WTC11 (cell line): ENCODE data around the gene TMPRSS6. TPM values are rescaled to one million over a fixed set of nuclear protein-coding genes. Genes with fewer than 3 reads are reported as not detected.

Source experiments
- ATAC-seq: fragments of 200-7000 bp; cut with Tn5 transposase; 2 replicates; pipeline ENCODE4 v1.10.0; 2021; ENCODE audit warnings: mild to moderate bottlenecking, moderate library complexity
- CTCF ChIA-PET: fragments of 300-600 bp; sonication (Branson Sonifier 250); formaldehyde crosslinking; loops from one replicate; lab custom pipeline; 2021; ENCODE audit warnings: antibody characterized with exemption; lab: Charles Lee
- POLR2A ChIA-PET: fragments of 350-600 bp; sonication (Branson Sonifier 250); formaldehyde crosslinking; loops from one replicate; lab custom pipeline; 2021; ENCODE audit warnings: antibody characterized with exemption; lab: Charles Lee
- DNase-seq: peaks from one replicate; pipeline ENCODE4 v3.0.0; 2021; ENCODE audit warnings: low spot score
- H3K27ac Mint-ChIP-seq: 2 replicates; pipeline ENCODE4 v1.8.0; 2021; ENCODE audit warnings: mixed read lengths
- H3K27me3 Mint-ChIP-seq: 2 replicates; pipeline ENCODE4 v1.8.0; 2021; ENCODE audit warnings: low read depth, mild to moderate bottlenecking, moderate library complexity, mixed read lengths
- H3K36me3 Mint-ChIP-seq: 2 replicates; pipeline ENCODE4 v1.8.0; 2021; ENCODE audit warnings: mixed read lengths
- H3K4me1 Mint-ChIP-seq: 2 replicates; pipeline ENCODE4 v1.8.0; 2022; ENCODE audit warnings: mixed read lengths
- H3K4me3 Mint-ChIP-seq: 2 replicates; pipeline ENCODE4 v1.8.0; 2021; ENCODE audit warnings: mild to moderate bottlenecking, moderate library complexity, mixed read lengths
- H3K9me3 Mint-ChIP-seq: 2 replicates; pipeline ENCODE4 v1.8.0; 2021; ENCODE audit warnings: mixed read lengths
- ARID4B ChIP-seq: sonication (generic); formaldehyde crosslinking; IDR thresholded peaks from 2 replicates; pipeline ENCODE4 v1.8.0; 2023; ENCODE audit warnings: missing genetic modification reagents, mild to moderate bottlenecking, borderline replicate concordance
- EMX1 ChIP-seq: fragments of 250-450 bp; sonication (Bioruptor Pico); IDR thresholded peaks from 2 replicates; pipeline ENCODE4 v1.8.0; 2021; ENCODE audit warnings: mild to moderate bottlenecking
- FOXP1 ChIP-seq: sonication (generic); formaldehyde crosslinking; IDR thresholded peaks from 2 replicates; pipeline ENCODE4 v1.8.0; 2022; ENCODE audit warnings: missing genetic modification reagents, mild to moderate bottlenecking, moderate library complexity, borderline replicate concordance
- IRF1 ChIP-seq: sonication (generic); formaldehyde crosslinking; IDR thresholded peaks from 2 replicates; pipeline ENCODE4 v1.8.0; 2023; ENCODE audit warnings: missing genetic modification reagents
- IRF2 ChIP-seq: sonication (generic); formaldehyde crosslinking; IDR thresholded peaks from 2 replicates; pipeline ENCODE4 v1.8.0; 2022; ENCODE audit warnings: low read depth, missing genetic modification reagents, borderline replicate concordance
- KAT7 ChIP-seq: sonication (generic); formaldehyde crosslinking; IDR thresholded peaks from 2 replicates; pipeline ENCODE4 v1.8.1; 2023; ENCODE audit warnings: missing genetic modification reagents, mild to moderate bottlenecking, borderline replicate concordance
- MAX ChIP-seq: sonication (generic); formaldehyde crosslinking; IDR thresholded peaks from 2 replicates; pipeline ENCODE4 v1.8.0; 2022; ENCODE audit warnings: mild to moderate bottlenecking, missing genetic modification reagents
- MXD4 ChIP-seq: fragments of 250-450 bp; sonication (Bioruptor Pico); IDR thresholded peaks from 2 replicates; pipeline ENCODE4 v1.8.0; 2021; ENCODE audit warnings: mild to moderate bottlenecking, moderate library complexity, borderline replicate concordance
- NR2C2 ChIP-seq: sonication (generic); formaldehyde crosslinking; IDR thresholded peaks from 2 replicates; pipeline ENCODE4 v1.8.0; 2022; ENCODE audit warnings: mild to moderate bottlenecking, missing genetic modification reagents
- OVOL2 ChIP-seq: fragments of 250-450 bp; sonication (Bioruptor Pico); IDR thresholded peaks from 2 replicates; pipeline ENCODE4 v1.9.0; 2021; ENCODE audit warnings: mild to moderate bottlenecking, borderline replicate concordance
- TCF7 ChIP-seq: sonication (generic); formaldehyde crosslinking; IDR thresholded peaks from 2 replicates; pipeline ENCODE4 v1.8.0; 2022; ENCODE audit warnings: mild to moderate bottlenecking, low read depth, missing genetic modification reagents, moderate library complexity
- USF2 ChIP-seq: sonication (generic); formaldehyde crosslinking; IDR thresholded peaks from 2 replicates; pipeline ENCODE4 v1.8.1; 2023; ENCODE audit warnings: mild to moderate bottlenecking, missing genetic modification reagents, moderate library complexity
- ZNF121 ChIP-seq: sonication (generic); formaldehyde crosslinking; IDR thresholded peaks from 2 replicates; pipeline ENCODE4 v1.8.0; 2023; ENCODE audit warnings: missing genetic modification reagents
- ZNF219 ChIP-seq: sonication (generic); formaldehyde crosslinking; IDR thresholded peaks from 2 replicates; pipeline ENCODE4 v1.8.0; 2023; ENCODE audit warnings: missing genetic modification reagents, mild to moderate bottlenecking, borderline replicate concordance
- ZNF532 ChIP-seq: fragments of 250-450 bp; sonication (Bioruptor Pico); IDR thresholded peaks from 2 replicates; pipeline ENCODE4 v1.9.0; 2021; ENCODE audit warnings: mild to moderate bottlenecking, borderline replicate concordance
- total RNA-seq: library from RNA; stranded (reverse); gene quantifications from 3 replicates; pipeline ENCODE4 v1.2.3, GENCODE V29; 2021

TMPRSS6 gene
- total RNA-seq, 1 experiment from 2014 or later = 0.11 TPM

- no peak overlapping the region for H3K4me3 Mint-ChIP-seq
- TF ChIP-seq ZNF121 = peak; percentile 46; the same call in 1 of the 2 replicates
- no peak for TF ChIP-seq IRF1 (CRISPR knock-in tag)
- TF ChIP-seq, all 79 proteins: peak for 1
- POLR2A ChIA-PET = no interaction called here
- CTCF ChIA-PET = interaction anchor here (0.6 to 2.5 kb wide), 4 partner anchors 10 to 109 kb away, joined by 3 to 9 read pairs (median 4); no protein-coding TSS in a partner anchor
- H3K36me3 Mint-ChIP-seq = no peaks in the 10 kb centered on the region
- no peaks in the 10 kb centered on the region for H3K9me3 Mint-ChIP-seq
- ATAC-seq (no peak), DNase-seq (no peak)
- peaks cover 29% of the 10 kb centered on the region for H3K4me1 Mint-ChIP-seq
- peaks cover 11% of the 10 kb centered on the region for H3K27me3 Mint-ChIP-seq
- no peak overlapping the region for H3K27ac Mint-ChIP-seq
These were observed 72.7 kb downstream of the TMPRSS6 start for GRCh38 chr22:37036655-37037377.

GRCh38 chr22:37033605-37034430 is 75.7 kb downstream of the TMPRSS6 start:
- H3K4me1 Mint-ChIP-seq = peaks cover 31% of the 10 kb centered on the region
- H3K4me3 Mint-ChIP-seq = no peak overlapping the region
- ATAC-seq = no peak
- TF ChIP-seq ARID4B (CRISPR knock-in tag) = no peak
- TF ChIP-seq OVOL2 (CRISPR knock-in tag) = no peak
- TF ChIP-seq EMX1 (CRISPR knock-in tag) = no peak
- no peak for TF ChIP-seq MXD4 (CRISPR knock-in tag)
- no peak for TF ChIP-seq MAX
- no peak for TF ChIP-seq ZNF219 (CRISPR knock-in tag)
- no peak for TF ChIP-seq FOXP1 (CRISPR knock-in tag)
- no peak for TF ChIP-seq TCF7 (CRISPR knock-in tag)
- TF ChIP-seq KAT7 = no peak
- TF ChIP-seq IRF2 (CRISPR knock-in tag) = no peak
- no peak for TF ChIP-seq ZNF532
- no peak for TF ChIP-seq USF2
- no peak for TF ChIP-seq NR2C2 (CRISPR knock-in tag)
- ChIA-PET CTCF (interaction anchor here (1.9 kb wide), 1 partner anchor 10 kb away, joined by 7 read pairs; no protein-coding TSS in a partner anchor), POLR2A (no interaction called here)
- no peaks in the 10 kb centered on the region for H3K9me3 Mint-ChIP-seq
- H3K27ac Mint-ChIP-seq = no peak overlapping the region
- DNase-seq = no peak
- H3K36me3 Mint-ChIP-seq = no peaks in the 10 kb centered on the region
- H3K27me3 Mint-ChIP-seq = peaks cover 8% of the 10 kb centered on the region
